ENCODE data around the gene ATXN2L.
"Not testable (repeated sequence)": the region's sequence is repeated elsewhere in the genome, so short reads cannot be mapped to it uniquely, and the experiment has no call there.

The ATXN2L gene

GRCh38 chr16:28822520-28823290 lies at the start of gene ATXN2L:
ATXN2L (plus strand) TSS chr16:28822999; CDS start chr16:28823260, 261 bp downstream.
- peak; percentile 97 for DNase-seq

GRCh38 chr16:28781697-28782096 lies 41.1 kb upstream of the ATXN2L start:
- not testable (repeated sequence) for DNase-seq

- DNase-seq = not testable (repeated sequence)
Measured at GRCh38 chr16:28782357-28782756, 40.4 kb upstream of the ATXN2L start.

- peak; percentile 68 for DNase-seq
Measured at GRCh38 chr16:28802235-28803019, 20.4 kb upstream of the ATXN2L start.

GRCh38 chr16:28807445-28808120 lies 15.2 kb upstream of the ATXN2L start:
- DNase-seq = not testable (repeated sequence)

- DNase-seq = no peak
Measured at GRCh38 chr16:28820016-28820415, 2.8 kb upstream of the ATXN2L start.

- not testable (repeated sequence) for DNase-seq
Measured at GRCh38 chr16:28820546-28820945, 2.3 kb upstream of the ATXN2L start.

- no peak for DNase-seq
Measured at GRCh38 chr16:28821874-28822519, 802 bp upstream of the ATXN2L start.

- no peak for DNase-seq
Measured at GRCh38 chr16:28823291-28823872, 583 bp downstream of the ATXN2L start.

- DNase-seq = peak; percentile 98
Measured at GRCh38 chr16:28823873-28824716, 1.3 kb downstream of the ATXN2L start.

- no peak for DNase-seq
Measured at GRCh38 chr16:28824717-28824973, 1.8 kb downstream of the ATXN2L start.

- DNase-seq = no peak
Measured at GRCh38 chr16:28826141-28826540, 3.3 kb downstream of the ATXN2L start.

- DNase-seq = no peak
Measured at GRCh38 chr16:28829747-28830146, 6.9 kb downstream of the ATXN2L start.

- DNase-seq = no peak
Measured at GRCh38 chr16:28830531-28830930, 7.7 kb downstream of the ATXN2L start.

- no peak for DNase-seq
Measured at GRCh38 chr16:28834349-28834748, 11.6 kb downstream of the ATXN2L start.

- DNase-seq = no peak
Measured at GRCh38 chr16:28834873-28835863, 12.4 kb downstream of the ATXN2L start.

GRCh38 chr16:28835864-28836760 lies 13.3 kb downstream of the ATXN2L start:
- no peak for DNase-seq

GRCh38 chr16:28836761-28837064 lies 13.9 kb downstream of the ATXN2L start:
- no peak for DNase-seq

- no peak for DNase-seq
Measured at GRCh38 chr16:28837672-28838557, 15.1 kb downstream of the ATXN2L start.
